Stromal cell of bone marrow (primary cell): ENCODE data around the gene NUP54.

Source experiments
- DNase-seq: peaks from one replicate; pipeline ENCODE4 v3.0.0-alpha.2; 2012; ENCODE audit warnings: low read depth

NUP54 gene

DNA sequence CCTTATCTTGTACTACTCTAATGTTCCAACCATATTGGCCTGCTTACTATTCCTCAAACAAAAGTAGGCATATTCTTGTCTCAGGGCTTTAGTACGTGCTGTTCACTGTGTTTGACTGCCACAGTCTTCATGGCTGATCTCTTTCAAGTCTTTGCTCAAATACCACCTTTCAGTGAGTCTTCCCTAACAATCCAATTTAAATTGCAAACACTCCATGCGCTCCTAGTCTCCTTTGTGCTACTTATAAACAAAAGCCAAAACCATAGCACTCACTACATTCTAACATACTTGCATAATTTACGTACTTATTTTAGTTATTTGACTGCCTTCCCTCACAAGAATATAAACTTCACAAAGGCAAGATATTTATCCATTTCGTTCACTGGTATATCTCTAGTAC lies 75.4 kb downstream of the NUP54 start:
- no peak for DNase-seq

- peak; percentile 61 for DNase-seq
These were observed 80.4 kb downstream of the NUP54 start for GRCh38 chr4:76067652-76068286.

GRCh38 chr4:76066546-76066945 lies 81.7 kb downstream of the NUP54 start:
- DNase-seq: no peak
